Measurements from ENCODE around the gene GOLGA6D. TPM values are rescaled to one million over a fixed set of nuclear protein-coding genes. Genes with fewer than 3 reads are reported as not detected.
"Not testable (repeated sequence)": the region's sequence is repeated elsewhere in the genome, so short reads cannot be mapped to it uniquely, and the experiment has no call there.

The GOLGA6D gene
- total RNA-seq, 1 donor from 2014 or later, result 0.19 TPM

DNA sequence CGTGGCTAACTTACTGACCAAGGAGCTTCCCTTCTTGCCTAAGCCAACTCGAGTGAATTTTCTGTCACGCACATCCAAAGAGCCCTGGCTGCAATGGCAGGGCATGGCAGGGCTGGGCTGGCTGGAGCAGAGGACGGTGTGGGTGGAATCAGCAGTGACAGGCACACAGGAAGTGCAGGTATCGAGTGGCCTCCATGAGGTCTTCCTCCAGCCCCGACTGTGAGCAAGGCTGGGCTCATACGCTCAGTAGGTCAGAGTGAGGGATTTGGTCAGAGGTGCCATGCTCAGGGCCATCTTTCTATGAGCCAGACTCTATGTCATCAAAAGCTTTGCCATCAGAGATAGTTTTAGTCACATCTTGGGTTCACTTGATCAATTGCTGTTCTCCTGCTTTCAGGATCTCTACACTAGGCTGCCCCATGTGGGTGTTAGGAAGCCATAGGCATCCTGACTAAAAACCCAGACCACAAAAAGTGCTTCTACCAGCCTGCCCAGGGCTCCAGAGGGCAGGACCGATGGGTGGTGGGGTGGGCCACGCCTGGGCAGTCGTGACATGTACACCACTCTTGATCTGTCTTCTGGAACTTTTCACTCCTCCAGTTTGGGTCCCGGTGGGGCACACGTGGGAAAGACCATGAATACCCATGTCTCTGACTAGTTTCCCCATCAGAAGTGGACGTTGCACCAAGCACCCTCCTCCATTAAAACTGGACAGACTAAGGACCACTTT is 30.6 kb downstream of the GOLGA6D start:
- TF ChIP-seq, protein P1, sequence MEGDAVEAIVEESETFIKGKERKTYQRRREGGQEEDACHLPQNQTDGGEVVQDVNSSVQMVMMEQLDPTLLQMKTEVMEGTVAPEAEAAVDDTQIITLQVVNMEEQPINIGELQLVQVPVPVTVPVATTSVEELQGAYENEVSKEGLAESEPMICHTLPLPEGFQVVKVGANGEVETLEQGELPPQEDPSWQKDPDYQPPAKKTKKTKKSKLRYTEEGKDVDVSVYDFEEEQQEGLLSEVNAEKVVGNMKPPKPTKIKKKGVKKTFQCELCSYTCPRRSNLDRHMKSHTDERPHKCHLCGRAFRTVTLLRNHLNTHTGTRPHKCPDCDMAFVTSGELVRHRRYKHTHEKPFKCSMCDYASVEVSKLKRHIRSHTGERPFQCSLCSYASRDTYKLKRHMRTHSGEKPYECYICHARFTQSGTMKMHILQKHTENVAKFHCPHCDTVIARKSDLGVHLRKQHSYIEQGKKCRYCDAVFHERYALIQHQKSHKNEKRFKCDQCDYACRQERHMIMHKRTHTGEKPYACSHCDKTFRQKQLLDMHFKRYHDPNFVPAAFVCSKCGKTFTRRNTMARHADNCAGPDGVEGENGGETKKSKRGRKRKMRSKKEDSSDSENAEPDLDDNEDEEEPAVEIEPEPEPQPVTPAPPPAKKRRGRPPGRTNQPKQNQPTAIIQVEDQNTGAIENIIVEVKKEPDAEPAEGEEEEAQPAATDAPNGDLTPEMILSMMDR (conservative IDR thresholded peaks at IDR 0.05), result no peak
- Mint-ChIP-seq H3K27me3 (peaks cover 21% of the 10 kb centered on the region), H3K27ac (no peak overlapping the region), H3K4me1 (ENCODE audit: unreplicated experiment) (peaks cover 9% of the 10 kb centered on the region), H3K36me3 (no peaks in the 10 kb centered on the region), H3K4me3 (no peak overlapping the region), H3K9me3 (no peaks in the 10 kb centered on the region)
- DNase-seq (ENCODE audit: extremely low spot score, unreplicated experiment), result no peak

DNA sequence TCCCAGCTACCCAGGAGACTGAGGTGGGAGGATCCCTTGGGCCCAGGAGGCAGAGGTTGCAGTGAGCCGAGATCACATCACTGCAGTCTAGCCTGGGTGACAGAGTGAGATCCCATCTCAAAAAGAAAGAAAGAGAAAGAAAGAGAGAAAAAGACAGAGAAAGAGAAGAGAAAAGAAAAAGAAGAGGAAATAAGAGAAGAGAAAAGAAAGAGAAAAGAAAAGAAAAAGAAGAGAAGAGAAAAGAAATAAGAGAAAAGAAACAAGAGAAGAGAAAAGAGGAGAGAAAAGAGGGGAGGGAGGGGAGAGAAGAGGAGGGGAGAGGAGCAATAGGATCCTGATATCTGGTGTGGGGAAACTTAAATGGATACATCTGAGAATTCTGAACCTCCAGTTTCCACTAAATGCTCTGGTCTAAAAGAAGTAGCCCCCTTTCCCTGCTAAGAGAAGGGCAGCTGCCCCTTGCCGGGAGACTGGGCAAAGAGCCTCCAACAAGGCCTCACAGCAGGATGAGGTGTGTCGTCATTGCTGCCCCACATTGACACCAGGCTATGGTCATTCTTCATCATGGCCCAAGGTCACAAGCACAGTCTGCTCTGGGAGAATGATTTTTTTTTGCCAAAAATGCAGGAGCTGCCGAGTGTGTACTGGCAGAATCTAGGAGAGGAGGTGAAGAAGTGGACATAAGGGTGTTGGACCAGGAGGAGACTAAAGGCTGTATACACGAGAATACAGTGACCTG is 32.1 kb downstream of the GOLGA6D start:
- Mint-ChIP-seq H3K4me1 (ENCODE audit: unreplicated experiment) (no peaks in the 10 kb centered on the region), H3K27ac (no peak overlapping the region), H3K36me3 (no peaks in the 10 kb centered on the region), H3K9me3 (no peaks in the 10 kb centered on the region), H3K27me3 (peaks cover 11% of the 10 kb centered on the region), H3K4me3 (no peak overlapping the region)
- no peak for DNase-seq (ENCODE audit: extremely low spot score, unreplicated experiment)
- TF ChIP-seq, protein P1 (conservative IDR thresholded peaks at IDR 0.05), result no peak

DNA sequence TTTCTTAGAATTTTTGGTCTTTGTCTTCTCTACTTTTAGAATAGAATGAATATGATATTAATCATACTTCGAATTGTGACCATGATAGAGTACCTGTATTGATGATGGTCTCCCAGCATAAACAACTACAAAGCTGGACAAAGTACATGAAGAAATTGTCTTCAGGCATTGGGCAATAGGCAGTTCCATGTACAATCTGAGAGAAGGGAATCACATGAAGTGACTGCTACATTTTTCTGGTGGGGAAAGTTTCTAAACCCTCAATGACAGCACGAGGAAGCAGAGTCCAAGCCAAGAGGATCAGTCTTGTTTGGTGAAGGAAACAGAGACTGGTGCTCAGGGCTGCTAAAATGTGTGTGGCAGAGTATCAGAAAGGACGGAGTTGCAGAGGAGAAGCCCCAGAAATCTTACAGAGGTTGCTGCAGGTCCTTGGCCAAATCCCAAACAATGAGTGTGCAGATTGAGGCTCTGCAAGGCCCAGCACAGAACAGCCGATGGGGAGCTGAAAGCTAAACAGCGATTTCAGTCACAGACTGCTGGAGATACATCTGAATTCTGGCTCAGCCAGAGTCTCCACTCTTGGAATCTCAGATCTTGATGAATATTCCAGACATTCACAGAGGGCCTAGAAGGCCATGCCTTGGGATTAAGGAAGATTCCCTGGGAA is 36.7 kb downstream of the GOLGA6D start:
- H3K4me3 Mint-ChIP-seq; H3K4me1 Mint-ChIP-seq (ENCODE audit: unreplicated experiment); H3K9me3 Mint-ChIP-seq; H3K27ac Mint-ChIP-seq; H3K36me3 Mint-ChIP-seq; DNase-seq (ENCODE audit: extremely low spot score, unreplicated experiment): not testable (repeated sequence)
- H3K27me3 Mint-ChIP-seq, result peaks cover 18% of the 10 kb centered on the region

DNA sequence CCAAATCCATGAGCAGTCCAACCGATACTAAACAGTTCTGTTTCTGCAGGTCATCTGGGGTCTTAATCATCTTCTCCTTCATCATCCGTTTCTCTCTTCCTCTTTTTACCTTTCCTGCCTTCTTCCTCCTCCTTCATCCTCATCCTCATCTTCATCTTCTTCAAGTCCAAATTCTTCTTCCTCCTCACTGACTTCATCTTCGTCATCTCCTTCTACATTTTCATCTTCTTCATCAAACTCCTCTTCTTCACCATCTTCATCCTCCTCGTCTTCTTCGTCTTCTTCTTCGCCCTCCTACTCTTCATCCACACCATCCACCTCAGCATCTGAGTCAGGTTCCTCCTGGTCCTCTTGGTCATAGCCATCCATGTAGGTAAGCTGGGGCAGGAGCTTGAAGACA is 39.1 kb downstream of the GOLGA6D start:
- TF ChIP-seq, protein P1 (conservative IDR thresholded peaks at IDR 0.05), result no peak
- no peaks in the 10 kb centered on the region for H3K9me3 Mint-ChIP-seq
- DNase-seq (ENCODE audit: extremely low spot score, unreplicated experiment), result no peak
- no peak overlapping the region for H3K27ac Mint-ChIP-seq
- peaks cover 18% of the 10 kb centered on the region for H3K27me3 Mint-ChIP-seq
- no peak overlapping the region for H3K4me3 Mint-ChIP-seq
- H3K4me1 Mint-ChIP-seq (ENCODE audit: unreplicated experiment), result no peaks in the 10 kb centered on the region
- no peaks in the 10 kb centered on the region for H3K36me3 Mint-ChIP-seq

DNA sequence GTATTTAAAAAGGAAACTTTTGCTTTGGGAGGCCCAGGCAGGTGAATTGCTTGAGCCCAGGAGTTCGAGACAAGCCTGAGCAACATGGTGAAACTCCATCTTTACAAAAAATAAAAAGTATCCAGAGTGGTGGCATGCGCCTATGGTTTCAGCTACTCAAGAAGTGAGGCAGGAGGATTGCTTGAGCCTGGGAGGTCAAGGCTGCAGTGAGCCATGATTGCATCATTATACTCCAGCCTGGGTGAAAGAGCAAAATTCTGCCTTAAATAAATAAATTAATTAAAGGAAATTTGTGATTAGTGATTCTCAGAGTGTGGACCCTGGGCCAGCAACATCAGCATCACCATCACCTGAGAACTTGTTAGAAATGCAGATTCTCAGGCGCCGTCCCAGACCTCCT is 43.3 kb downstream of the GOLGA6D start:
- no peaks in the 10 kb centered on the region for H3K9me3 Mint-ChIP-seq
- H3K27me3 Mint-ChIP-seq, result peaks cover 12% of the 10 kb centered on the region
- H3K36me3 Mint-ChIP-seq, result no peaks in the 10 kb centered on the region
- no peak overlapping the region for H3K4me3 Mint-ChIP-seq
- no peak for DNase-seq (ENCODE audit: extremely low spot score, unreplicated experiment)
- TF ChIP-seq, protein P1 (conservative IDR thresholded peaks at IDR 0.05), result no peak
- H3K27ac Mint-ChIP-seq, result no peak overlapping the region
- H3K4me1 Mint-ChIP-seq (ENCODE audit: unreplicated experiment), result no peaks in the 10 kb centered on the region

DNA sequence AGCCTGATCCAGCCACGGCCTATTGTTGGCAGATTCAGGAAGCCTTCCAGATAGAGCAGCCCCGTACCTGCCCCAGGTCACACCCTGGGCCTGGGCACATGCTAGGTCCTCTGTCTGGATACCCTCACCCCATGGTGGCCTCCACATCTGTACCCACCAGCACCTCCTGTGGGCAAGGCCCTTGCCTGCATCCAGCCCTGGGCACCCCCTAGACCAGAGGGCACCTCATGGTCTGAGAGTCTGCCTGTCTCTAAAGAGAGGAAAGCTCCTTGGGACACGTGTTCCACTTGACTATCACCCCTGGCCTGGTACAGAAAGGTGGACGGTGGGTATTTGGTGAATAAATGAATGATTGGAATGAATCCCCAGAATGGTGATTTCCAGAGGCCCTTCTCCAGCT is 44.4 kb downstream of the GOLGA6D start:
- TF ChIP-seq, protein P1 (conservative IDR thresholded peaks at IDR 0.05), result no peak
- Mint-ChIP-seq H3K36me3 (no peaks in the 10 kb centered on the region), H3K9me3 (no peaks in the 10 kb centered on the region), H3K27me3 (peaks cover 10% of the 10 kb centered on the region), H3K4me3 (no peak overlapping the region), H3K4me1 (ENCODE audit: unreplicated experiment) (no peaks in the 10 kb centered on the region), H3K27ac (no peak overlapping the region)
- no peak for DNase-seq (ENCODE audit: extremely low spot score, unreplicated experiment)
